ENCODE results near the gene ELOB.
A peak's percentile ranks its signal among the peaks of the same experiment; 100 is the strongest.

ELOB gene

DNA sequence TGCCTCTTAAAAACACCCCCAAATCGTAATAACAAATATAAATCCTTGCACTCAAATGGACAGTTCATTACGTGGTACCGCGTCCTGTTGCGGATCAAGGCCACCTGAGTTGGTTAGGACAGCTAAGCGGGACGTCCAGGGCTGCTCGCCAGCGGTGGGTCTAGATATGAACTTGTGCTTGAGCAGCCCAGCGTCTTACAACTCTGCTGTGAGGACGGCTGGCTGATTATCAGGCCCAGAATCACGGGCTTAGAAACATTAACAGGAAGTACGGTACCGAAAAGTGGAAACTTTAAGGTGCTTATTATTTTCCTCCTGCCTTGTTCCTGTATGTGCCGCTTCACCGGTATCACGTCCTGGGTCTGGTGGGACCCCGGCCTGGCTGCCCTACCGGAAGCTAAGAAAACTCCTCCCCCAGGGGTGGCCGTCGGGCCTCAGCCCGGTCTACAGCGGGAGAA is 25.5 kb downstream of the ELOB start:
- Histone ChIP-seq H3K9ac (ENCODE audit: low read depth, low read length, poor library complexity) (peak overlapping the region; percentile 79), H3K79me1 (ENCODE audit: low read depth, low read length) (peaks cover 6% of the 10 kb centered on the region), H4K91ac (ENCODE audit: low read depth, low read length, poor library complexity) (peak overlapping the region; percentile 94), H2BK15ac (ENCODE audit: low read length) (peak overlapping the region; percentile 67), H2AFZ (ENCODE audit: low read length) (peak overlapping the region; percentile 94), H4K8ac (ENCODE audit: low read depth, low read length) (peak overlapping the region; percentile 99), H3K27me3 (ENCODE audit: control insufficient read depth in 3 of 3, insufficient read depth in 3 of 3, low read depth in 1 of 3, low read length in 3 of 3) (no peaks in the 10 kb centered on the region), H3K23ac (ENCODE audit: low read depth, low read length, poor library complexity) (peak overlapping the region; percentile 99), H3K27ac (replicated peaks; ENCODE audit: low read length) (peak overlapping the region; percentile 100), H3K18ac (ENCODE audit: low read length) (peak overlapping the region; percentile 100), H3K4me1 (ENCODE audit: control insufficient read depth in 2 of 2, insufficient read depth in 1 of 2, low read depth in 1 of 2, low read length in 2 of 2) (peaks cover 13 to 17% of the 10 kb centered on the region in 2 donors), H2BK12ac (ENCODE audit: low read length) (no peak overlapping the region), H3K14ac (ENCODE audit: low read length) (no peak overlapping the region), H3K36me3 (replicated peaks in 1 of 2; ENCODE audit: control insufficient read depth in 2 of 2, insufficient read depth in 2 of 2, low read length in 2 of 2) (peaks cover 8 to 49% of the 10 kb centered on the region in 2 donors), H2BK5ac (ENCODE audit: low read length) (peak overlapping the region; percentile 100), H2BK120ac (ENCODE audit: low read depth, low read length) (peak overlapping the region; percentile 73), H3K4me2 (ENCODE audit: insufficient read depth, low read length, poor library complexity, severe bottlenecking) (peak overlapping the region; percentile 60), H3K9me3 (replicated peaks in 1 of 2; ENCODE audit: control insufficient read depth in 2 of 2, insufficient read depth in 1 of 2, low read depth in 1 of 2, low read length in 2 of 2) (no peaks in the 10 kb centered on the region), H2AK5ac (ENCODE audit: low read depth, low read length) (peak overlapping the region; percentile 98), H3K4me3 (ENCODE audit: low read length in 2 of 2) (peak overlapping the region; percentile 96 to 99), H3K4ac (ENCODE audit: low read length) (peak overlapping the region; percentile 99)
- WGBS, 2 donors (ENCODE audit: extremely low coverage in 2 of 2, insufficient read length in 2 of 2, insufficient replicate concordance in 1 of 2) = no CpG with 5 or more reads among the region's 23 CpGs
- no peak for DNase-seq (ENCODE audit: low spot score)

DNA sequence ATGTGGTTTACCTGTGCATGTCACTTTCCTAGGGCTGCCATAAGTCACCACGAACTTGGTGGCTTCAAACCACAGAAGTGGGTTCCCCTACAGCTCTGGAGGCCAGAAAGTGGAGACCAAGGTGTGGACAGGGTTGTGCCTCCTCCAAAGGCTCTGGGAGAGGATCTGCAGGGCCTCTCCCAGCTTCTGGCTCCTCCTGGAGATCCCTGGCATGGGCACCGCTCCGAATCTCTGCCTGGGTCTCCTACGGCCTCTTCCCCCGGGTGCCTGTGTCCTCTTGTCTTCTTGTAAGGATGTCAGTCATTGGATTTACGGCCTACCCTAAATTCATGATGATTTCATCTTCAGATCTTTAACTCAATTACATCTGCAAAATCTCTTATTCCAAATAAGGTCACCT is 27.1 kb downstream of the ELOB start:
- H3K36me3 ChIP-seq (replicated peaks in 1 of 2; ENCODE audit: control insufficient read depth in 2 of 2, insufficient read depth in 2 of 2, low read length in 2 of 2) = peaks cover 5 to 33% of the 10 kb centered on the region in 2 donors
- H3K4me1 ChIP-seq (ENCODE audit: control insufficient read depth in 2 of 2, insufficient read depth in 1 of 2, low read depth in 1 of 2, low read length in 2 of 2) = peaks cover 13% of the 10 kb centered on the region in 2 donors
- no peak overlapping the region for H2AK5ac ChIP-seq (ENCODE audit: low read depth, low read length)
- H2BK15ac ChIP-seq (ENCODE audit: low read length) = no peak overlapping the region
- H2BK12ac ChIP-seq (ENCODE audit: low read length) = no peak overlapping the region
- H2BK5ac ChIP-seq (ENCODE audit: low read length) = no peak overlapping the region
- no peak overlapping the region for H3K18ac ChIP-seq (ENCODE audit: low read length)
- WGBS, 2 donors (ENCODE audit: extremely low coverage in 2 of 2, insufficient read length in 2 of 2, insufficient replicate concordance in 1 of 2) = no CpG with 5 or more reads among the region's 6 CpGs
- H2AFZ ChIP-seq (ENCODE audit: low read length) = no peak overlapping the region
- H4K91ac ChIP-seq (ENCODE audit: low read depth, low read length, poor library complexity) = no peak overlapping the region
- no peak overlapping the region for H3K27ac ChIP-seq (replicated peaks; ENCODE audit: low read length)
- H2BK120ac ChIP-seq (ENCODE audit: low read depth, low read length) = no peak overlapping the region
- H3K4me2 ChIP-seq (ENCODE audit: insufficient read depth, low read length, poor library complexity, severe bottlenecking) = no peak overlapping the region
- H3K9ac ChIP-seq (ENCODE audit: low read depth, low read length, poor library complexity) = no peak overlapping the region
- DNase-seq (ENCODE audit: low spot score) = no peak
- H4K8ac ChIP-seq (ENCODE audit: low read depth, low read length) = no peak overlapping the region
- H3K9me3 ChIP-seq (replicated peaks in 1 of 2; ENCODE audit: control insufficient read depth in 2 of 2, insufficient read depth in 1 of 2, low read depth in 1 of 2, low read length in 2 of 2) = no peaks in the 10 kb centered on the region
- H3K27me3 ChIP-seq (ENCODE audit: control insufficient read depth in 3 of 3, insufficient read depth in 3 of 3, low read depth in 1 of 3, low read length in 3 of 3) = no peaks in the 10 kb centered on the region
- no peak overlapping the region for H3K23ac ChIP-seq (ENCODE audit: low read depth, low read length, poor library complexity)
- no peak overlapping the region for H3K4me3 ChIP-seq (ENCODE audit: low read length in 2 of 2)
- H3K14ac ChIP-seq (ENCODE audit: low read length) = no peak overlapping the region
- H3K79me1 ChIP-seq (ENCODE audit: low read depth, low read length) = peaks cover 3% of the 10 kb centered on the region
- H3K4ac ChIP-seq (ENCODE audit: low read length) = no peak overlapping the region

DNA sequence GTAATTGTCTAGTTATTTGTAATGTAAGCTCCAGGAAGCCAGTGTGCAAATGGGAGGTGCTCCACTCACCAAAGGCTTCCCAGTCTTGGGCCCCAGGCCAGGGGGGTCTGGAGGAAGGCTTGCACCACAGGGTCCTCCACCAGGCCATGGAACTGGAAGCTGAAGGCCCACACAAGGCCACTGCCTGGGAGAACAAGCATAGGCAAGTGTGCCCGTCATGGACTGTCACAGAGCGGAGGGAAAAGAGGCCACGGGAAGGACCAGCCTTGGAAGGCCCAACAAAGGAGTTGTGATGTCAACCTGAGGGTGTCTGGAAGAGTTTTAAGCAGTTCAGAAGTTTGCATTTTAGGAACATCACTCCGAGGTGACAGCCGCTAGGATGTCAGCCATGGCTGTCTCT is 27.6 kb downstream of the ELOB start:
- H3K27me3 ChIP-seq (ENCODE audit: control insufficient read depth in 3 of 3, insufficient read depth in 3 of 3, low read depth in 1 of 3, low read length in 3 of 3) = no peaks in the 10 kb centered on the region
- peaks cover 3% of the 10 kb centered on the region for H3K79me1 ChIP-seq (ENCODE audit: low read depth, low read length)
- H2AFZ ChIP-seq (ENCODE audit: low read length) = no peak overlapping the region
- peaks cover 8 to 10% of the 10 kb centered on the region in 2 donors for H3K4me1 ChIP-seq (ENCODE audit: control insufficient read depth in 2 of 2, insufficient read depth in 1 of 2, low read depth in 1 of 2, low read length in 2 of 2)
- no peak overlapping the region for H2BK15ac ChIP-seq (ENCODE audit: low read length)
- no peak for DNase-seq (ENCODE audit: low spot score)
- H2BK120ac ChIP-seq (ENCODE audit: low read depth, low read length) = no peak overlapping the region
- no CpG with 5 or more reads among the region's 5 CpGs for WGBS, 2 donors (ENCODE audit: extremely low coverage in 2 of 2, insufficient read length in 2 of 2, insufficient replicate concordance in 1 of 2)
- H2BK12ac ChIP-seq (ENCODE audit: low read length) = no peak overlapping the region
- H3K9me3 ChIP-seq (replicated peaks in 1 of 2; ENCODE audit: control insufficient read depth in 2 of 2, insufficient read depth in 1 of 2, low read depth in 1 of 2, low read length in 2 of 2) = no peaks in the 10 kb centered on the region
- no peak overlapping the region for H3K4me3 ChIP-seq (ENCODE audit: low read length in 2 of 2)
- H3K23ac ChIP-seq (ENCODE audit: low read depth, low read length, poor library complexity) = no peak overlapping the region
- no peak overlapping the region for H4K8ac ChIP-seq (ENCODE audit: low read depth, low read length)
- no peak overlapping the region for H3K9ac ChIP-seq (ENCODE audit: low read depth, low read length, poor library complexity)
- H3K4ac ChIP-seq (ENCODE audit: low read length) = no peak overlapping the region
- no peak overlapping the region for H3K18ac ChIP-seq (ENCODE audit: low read length)
- peaks cover 4 to 28% of the 10 kb centered on the region in 2 donors for H3K36me3 ChIP-seq (replicated peaks in 1 of 2; ENCODE audit: control insufficient read depth in 2 of 2, insufficient read depth in 2 of 2, low read length in 2 of 2)
- no peak overlapping the region for H2AK5ac ChIP-seq (ENCODE audit: low read depth, low read length)
- H4K91ac ChIP-seq (ENCODE audit: low read depth, low read length, poor library complexity) = no peak overlapping the region
- no peak overlapping the region for H2BK5ac ChIP-seq (ENCODE audit: low read length)
- no peak overlapping the region for H3K14ac ChIP-seq (ENCODE audit: low read length)
- H3K4me2 ChIP-seq (ENCODE audit: insufficient read depth, low read length, poor library complexity, severe bottlenecking) = no peak overlapping the region
- H3K27ac ChIP-seq (replicated peaks; ENCODE audit: low read length) = no peak overlapping the region

DNA sequence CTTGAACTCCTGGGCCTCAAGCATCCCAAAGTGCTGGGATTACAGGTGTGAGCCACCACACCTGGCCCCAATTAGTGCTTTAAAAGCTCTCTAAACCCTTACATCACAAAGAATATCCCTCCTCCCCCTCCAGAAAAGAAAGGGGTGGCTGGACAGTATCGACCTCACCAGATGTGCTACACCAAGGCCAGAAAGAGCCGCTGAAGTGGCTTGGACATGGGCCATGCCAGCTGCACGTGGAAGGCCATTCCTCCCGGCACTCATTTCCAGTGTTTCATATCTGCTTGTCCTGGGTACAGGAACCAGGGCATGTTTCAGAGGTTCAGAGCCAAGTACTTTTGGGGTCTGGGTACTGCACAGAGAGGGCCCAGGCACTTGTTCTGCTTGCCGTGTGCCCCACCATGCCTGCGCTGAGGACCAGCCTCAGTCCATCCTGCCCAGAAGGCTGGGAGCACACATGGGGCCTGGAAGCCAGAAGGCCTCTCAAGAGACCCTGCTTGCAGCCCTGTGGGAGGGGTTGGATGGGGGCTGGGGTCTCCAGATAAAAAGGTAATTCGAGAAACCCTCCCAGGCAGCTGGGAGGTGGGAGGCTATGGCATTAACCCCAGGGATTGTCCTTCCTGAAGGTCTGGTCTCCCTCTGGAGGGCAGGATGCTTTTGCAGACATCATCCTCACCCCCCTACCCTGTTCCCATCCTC is 28.2 kb downstream of the ELOB start:
- Histone ChIP-seq H2BK15ac (ENCODE audit: low read length) (no peak overlapping the region), H2BK12ac (ENCODE audit: low read length) (no peak overlapping the region), H3K36me3 (replicated peaks in 1 of 2; ENCODE audit: control insufficient read depth in 2 of 2, insufficient read depth in 2 of 2, low read length in 2 of 2) (peaks cover 2 to 22% of the 10 kb centered on the region in 2 donors), H4K91ac (ENCODE audit: low read depth, low read length, poor library complexity) (no peak overlapping the region), H2AK5ac (ENCODE audit: low read depth, low read length) (no peak overlapping the region), H3K14ac (ENCODE audit: low read length) (no peak overlapping the region), H3K18ac (ENCODE audit: low read length) (no peak overlapping the region), H3K4me1 (ENCODE audit: control insufficient read depth in 2 of 2, insufficient read depth in 1 of 2, low read depth in 1 of 2, low read length in 2 of 2) (peaks cover 5 to 7% of the 10 kb centered on the region in 2 donors), H3K27me3 (ENCODE audit: control insufficient read depth in 3 of 3, insufficient read depth in 3 of 3, low read depth in 1 of 3, low read length in 3 of 3) (no peaks in the 10 kb centered on the region), H3K9ac (ENCODE audit: low read depth, low read length, poor library complexity) (no peak overlapping the region), H3K79me1 (ENCODE audit: low read depth, low read length) (peaks cover 3% of the 10 kb centered on the region), H2AFZ (ENCODE audit: low read length) (no peak overlapping the region), H3K27ac (replicated peaks; ENCODE audit: low read length) (no peak overlapping the region), H3K23ac (ENCODE audit: low read depth, low read length, poor library complexity) (no peak overlapping the region), H3K4me2 (ENCODE audit: insufficient read depth, low read length, poor library complexity, severe bottlenecking) (no peak overlapping the region), H3K4ac (ENCODE audit: low read length) (no peak overlapping the region), H2BK120ac (ENCODE audit: low read depth, low read length) (no peak overlapping the region), H4K8ac (ENCODE audit: low read depth, low read length) (no peak overlapping the region), H3K9me3 (replicated peaks in 1 of 2; ENCODE audit: control insufficient read depth in 2 of 2, insufficient read depth in 1 of 2, low read depth in 1 of 2, low read length in 2 of 2) (no peaks in the 10 kb centered on the region), H3K4me3 (ENCODE audit: low read length in 2 of 2) (peak overlapping the region in 1 of 2 donors; percentile 36), H2BK5ac (ENCODE audit: low read length) (no peak overlapping the region)
- no peak for DNase-seq (ENCODE audit: low spot score)
- no CpG with 5 or more reads among the region's 7 CpGs for WGBS, 2 donors (ENCODE audit: extremely low coverage in 2 of 2, insufficient read length in 2 of 2, insufficient replicate concordance in 1 of 2)
